Measurements from ENCODE around the gene MRPL36.

DNA sequence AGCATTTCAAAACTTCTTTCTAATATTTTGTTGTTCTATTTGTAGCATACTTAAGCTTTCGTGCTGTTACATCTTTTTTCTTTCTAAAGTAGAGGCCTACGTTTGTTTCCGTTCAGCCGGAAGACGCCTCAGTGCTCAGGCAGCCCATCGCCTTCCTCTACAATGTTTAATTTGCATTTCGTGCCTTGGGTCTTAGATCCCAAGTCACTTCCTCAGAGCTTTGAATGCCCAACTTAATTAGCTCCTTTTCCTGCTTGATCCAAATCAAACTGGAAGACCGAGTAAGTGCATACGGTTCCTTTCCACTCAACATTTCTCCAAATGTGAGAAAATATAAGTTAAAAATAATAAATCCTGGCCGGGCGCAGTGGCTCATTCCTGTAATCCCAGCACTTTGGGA lies 43.2 kb downstream of the MRPL36 start:
- TF ChIP-seq, protein P1, sequence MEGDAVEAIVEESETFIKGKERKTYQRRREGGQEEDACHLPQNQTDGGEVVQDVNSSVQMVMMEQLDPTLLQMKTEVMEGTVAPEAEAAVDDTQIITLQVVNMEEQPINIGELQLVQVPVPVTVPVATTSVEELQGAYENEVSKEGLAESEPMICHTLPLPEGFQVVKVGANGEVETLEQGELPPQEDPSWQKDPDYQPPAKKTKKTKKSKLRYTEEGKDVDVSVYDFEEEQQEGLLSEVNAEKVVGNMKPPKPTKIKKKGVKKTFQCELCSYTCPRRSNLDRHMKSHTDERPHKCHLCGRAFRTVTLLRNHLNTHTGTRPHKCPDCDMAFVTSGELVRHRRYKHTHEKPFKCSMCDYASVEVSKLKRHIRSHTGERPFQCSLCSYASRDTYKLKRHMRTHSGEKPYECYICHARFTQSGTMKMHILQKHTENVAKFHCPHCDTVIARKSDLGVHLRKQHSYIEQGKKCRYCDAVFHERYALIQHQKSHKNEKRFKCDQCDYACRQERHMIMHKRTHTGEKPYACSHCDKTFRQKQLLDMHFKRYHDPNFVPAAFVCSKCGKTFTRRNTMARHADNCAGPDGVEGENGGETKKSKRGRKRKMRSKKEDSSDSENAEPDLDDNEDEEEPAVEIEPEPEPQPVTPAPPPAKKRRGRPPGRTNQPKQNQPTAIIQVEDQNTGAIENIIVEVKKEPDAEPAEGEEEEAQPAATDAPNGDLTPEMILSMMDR (conservative IDR thresholded peaks at IDR 0.05 in 1 of 2, IDR thresholded peaks at IDR 0.05 in 1 of 2; ENCODE audit: extremely low read depth in 1 of 2, insufficient read depth in 1 of 2, low read depth in 1 of 2, low read length in 2 of 2), result no peak
- TF ChIP-seq EZH2 (IDR thresholded peaks at IDR 0.05; ENCODE audit: borderline replicate concordance, low read length), result no peak
